Mesendoderm (in vitro differentiated cells): ENCODE results near the gene PPP2R5E.
A peak's percentile ranks its signal among the peaks of the same experiment; 100 is the strongest.

Experiments
- DNase-seq: peaks from one replicate; pipeline ENCODE4 v3.0.0; 2013
- H2AK5ac ChIP-seq: 2 replicates; pipeline ENCODE4 v1.6.1; 2013; ENCODE audit warnings: low read length, inconsistent platforms
- H2BK120ac ChIP-seq: 2 replicates; pipeline ENCODE4 v1.6.1; 2013; ENCODE audit warnings: low read depth, mild to moderate bottlenecking, low read length, moderate library complexity, mixed read lengths
- H2BK15ac ChIP-seq: replicated peaks from 2 replicates; pipeline ENCODE4 v1.6.1; 2013; ENCODE audit warnings: low read depth, mild to moderate bottlenecking, moderate library complexity
- H2BK5ac ChIP-seq: 2 replicates; pipeline ENCODE4 v1.6.1; 2013; ENCODE audit warnings: low read length, inconsistent platforms
- H3K18ac ChIP-seq: 2 replicates; pipeline ENCODE4 v1.6.1; 2013; ENCODE audit warnings: mild to moderate bottlenecking, low read length, mixed read lengths
- H3K23ac ChIP-seq: one replicate; pipeline ENCODE4 v1.6.1; 2013; ENCODE audit warnings: low read length
- H3K27ac ChIP-seq: 2 replicates; pipeline ENCODE4 v1.5.1; 2013; ENCODE audit warnings: low read depth, mild to moderate bottlenecking, inconsistent platforms, low read length, moderate library complexity
- H3K27me3 ChIP-seq: 2 replicates; pipeline ENCODE4 v1.6.1; 2013; ENCODE audit warnings: low read length, control low read depth, mild to moderate bottlenecking, inconsistent platforms; ENCODE audit not compliant: insufficient read depth, poor library complexity
- H3K36me3 ChIP-seq: 2 replicates; pipeline ENCODE4 v1.6.1; 2013; ENCODE audit warnings: low read length, inconsistent platforms; ENCODE audit not compliant: control insufficient read depth, insufficient read depth
- H3K4ac ChIP-seq: one replicate; pipeline ENCODE4 v1.6.1; 2013; ENCODE audit warnings: low read depth, mild to moderate bottlenecking, low read length, moderate library complexity
- H3K4me1 ChIP-seq: 2 replicates; pipeline ENCODE4 v1.6.1; 2013; ENCODE audit warnings: low read depth, low read length, inconsistent platforms; ENCODE audit not compliant: control insufficient read depth
- H3K4me2 ChIP-seq: 2 replicates; pipeline ENCODE4 v1.6.1; 2013; ENCODE audit warnings: low read length
- H3K4me3 ChIP-seq: 2 replicates; pipeline ENCODE4 v1.5.1; 2013; ENCODE audit warnings: mild to moderate bottlenecking, low read length
- H3K56ac ChIP-seq: one replicate; pipeline ENCODE4 v1.6.1; 2013; ENCODE audit warnings: low read length
- H3K79me1 ChIP-seq: 2 replicates; pipeline ENCODE4 v1.6.1; 2013; ENCODE audit warnings: low read length, inconsistent platforms
- H3K79me2 ChIP-seq: 2 replicates; pipeline ENCODE4 v1.6.1; 2013; ENCODE audit warnings: mild to moderate bottlenecking, low read length; ENCODE audit not compliant: control insufficient read depth, insufficient read depth
- H3K9ac ChIP-seq: 2 replicates; pipeline ENCODE4 v1.6.1; 2013; ENCODE audit warnings: low read length, inconsistent platforms
- H4K5ac ChIP-seq: one replicate; pipeline ENCODE4 v1.6.1; 2013; ENCODE audit warnings: low read length
- H4K8ac ChIP-seq: one replicate; pipeline ENCODE4 v1.6.1; 2013; ENCODE audit warnings: low read depth, mild to moderate bottlenecking, control low read depth, low read length, moderate library complexity
- WGBS: extraction: QIAGEN DNeasy Blood & Tissue Kit; methylation state at CpG from one replicate; pipeline ENCODE4 v1.1.7; 2013; ENCODE audit warnings: low lambda C conversion rate, missing lambda C conversion rate; ENCODE audit not compliant: insufficient coverage; ENCODE audit errors: extremely low coverage; 5-methylcytosine and 5-hydroxymethylcytosine counted together

PPP2R5E gene

DNA sequence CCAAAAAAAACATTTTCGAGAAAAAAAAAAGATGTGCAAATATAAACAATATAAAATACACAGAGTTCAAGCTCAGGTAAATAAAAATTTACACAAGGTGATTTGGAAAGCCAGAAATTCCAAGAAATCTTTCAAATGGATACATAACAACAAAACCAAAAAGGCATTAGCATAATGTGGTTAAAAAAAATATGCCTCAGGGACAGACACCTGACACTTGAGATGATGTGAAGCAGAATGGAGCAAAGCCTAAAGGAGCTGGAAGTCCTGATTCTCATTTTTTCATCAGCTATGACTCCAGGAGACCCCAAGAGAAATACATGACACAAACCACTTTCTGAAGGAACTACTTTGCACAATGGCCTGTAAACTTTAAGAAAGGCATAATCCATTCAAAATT is 98.6 kb downstream of the PPP2R5E start:
- H2BK120ac ChIP-seq: no peak overlapping the region
- H3K79me2 ChIP-seq: peaks cover 19% of the 10 kb centered on the region
- WGBS: no CpG with 5 or more reads among the region's 1 CpG
- H3K56ac ChIP-seq: no peak overlapping the region
- H2AK5ac ChIP-seq: no peak overlapping the region
- no peak overlapping the region for H3K4me2 ChIP-seq
- no peak overlapping the region for H3K18ac ChIP-seq
- no peak for DNase-seq
- H3K4me1 ChIP-seq: no peaks in the 10 kb centered on the region
- no peak overlapping the region for H2BK15ac ChIP-seq
- no peak overlapping the region for H3K27ac ChIP-seq
- H3K23ac ChIP-seq: no peak overlapping the region
- no peak overlapping the region for H2BK5ac ChIP-seq
- no peak overlapping the region for H3K9ac ChIP-seq
- no peak overlapping the region for H4K8ac ChIP-seq
- H4K5ac ChIP-seq: no peak overlapping the region
- H3K36me3 ChIP-seq: no peaks in the 10 kb centered on the region
- peaks cover 28% of the 10 kb centered on the region for H3K79me1 ChIP-seq
- H3K27me3 ChIP-seq: no peaks in the 10 kb centered on the region
- no peak overlapping the region for H3K4me3 ChIP-seq
- no peak overlapping the region for H3K4ac ChIP-seq

DNA sequence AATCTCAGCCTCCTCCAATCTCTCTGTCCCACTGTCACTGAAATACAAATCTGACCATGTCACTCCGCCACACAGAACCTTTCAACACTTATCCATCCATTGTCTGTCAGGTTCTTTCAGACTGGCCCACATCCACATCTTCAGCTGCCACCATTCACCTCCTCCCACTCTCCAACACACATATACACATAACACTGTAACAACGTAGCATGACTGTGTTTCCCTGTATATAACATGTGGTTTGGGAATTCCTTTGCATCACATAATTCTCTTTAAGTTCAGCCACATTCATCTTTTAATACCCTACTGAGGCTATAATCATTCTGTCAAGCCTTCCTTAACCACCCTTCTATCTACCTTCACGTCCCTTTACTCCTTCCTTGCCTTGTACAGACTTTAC is 99.2 kb downstream of the PPP2R5E start:
- Histone ChIP-seq H3K18ac (no peak overlapping the region), H2BK5ac (no peak overlapping the region), H3K4me2 (no peak overlapping the region), H3K9ac (no peak overlapping the region), H3K4ac (no peak overlapping the region), H2BK120ac (no peak overlapping the region), H3K36me3 (no peaks in the 10 kb centered on the region), H3K27ac (no peak overlapping the region), H3K79me2 (peaks cover 20% of the 10 kb centered on the region), H3K4me3 (no peak overlapping the region), H2AK5ac (no peak overlapping the region), H3K4me1 (no peaks in the 10 kb centered on the region), H4K5ac (no peak overlapping the region), H2BK15ac (no peak overlapping the region), H4K8ac (no peak overlapping the region), H3K79me1 (peaks cover 26% of the 10 kb centered on the region), H3K27me3 (no peaks in the 10 kb centered on the region), H3K23ac (no peak overlapping the region), H3K56ac (no peak overlapping the region)
- WGBS: 100% methylated on average over 1 of the region's 3 CpGs
- no peak for DNase-seq

DNA sequence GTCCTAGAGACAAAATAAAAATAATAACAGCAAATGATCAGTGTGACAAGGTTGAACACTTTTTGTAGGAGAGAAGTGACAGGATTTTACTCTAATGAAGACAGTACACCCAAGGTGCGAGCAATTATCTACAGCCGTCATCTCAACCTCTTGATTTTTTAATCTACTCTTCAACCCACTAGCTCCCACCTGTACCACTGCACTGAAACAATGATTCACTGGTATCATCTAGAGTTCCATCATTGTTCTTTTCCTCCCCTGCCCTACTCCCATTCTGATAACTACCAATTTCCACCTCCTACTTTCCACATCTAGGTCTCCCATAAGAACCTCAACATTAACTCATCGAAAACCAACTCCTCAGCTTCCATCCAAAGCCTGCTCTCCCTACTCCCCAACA is 99.8 kb downstream of the PPP2R5E start:
- Histone ChIP-seq H3K4me3 (no peak overlapping the region), H3K18ac (no peak overlapping the region), H2AK5ac (no peak overlapping the region), H3K4ac (no peak overlapping the region), H3K9ac (no peak overlapping the region), H3K4me1 (no peaks in the 10 kb centered on the region), H2BK120ac (no peak overlapping the region), H4K8ac (no peak overlapping the region), H3K79me1 (peaks cover 26% of the 10 kb centered on the region), H3K79me2 (peaks cover 20% of the 10 kb centered on the region), H3K36me3 (no peaks in the 10 kb centered on the region), H3K27ac (no peak overlapping the region), H3K27me3 (no peaks in the 10 kb centered on the region), H3K23ac (peak overlapping the region; percentile 19), H4K5ac (no peak overlapping the region), H2BK15ac (no peak overlapping the region), H3K4me2 (no peak overlapping the region), H3K56ac (no peak overlapping the region), H2BK5ac (no peak overlapping the region)
- DNase-seq: no peak
- WGBS: 100% methylated on average over 1 of the region's 3 CpGs

DNA sequence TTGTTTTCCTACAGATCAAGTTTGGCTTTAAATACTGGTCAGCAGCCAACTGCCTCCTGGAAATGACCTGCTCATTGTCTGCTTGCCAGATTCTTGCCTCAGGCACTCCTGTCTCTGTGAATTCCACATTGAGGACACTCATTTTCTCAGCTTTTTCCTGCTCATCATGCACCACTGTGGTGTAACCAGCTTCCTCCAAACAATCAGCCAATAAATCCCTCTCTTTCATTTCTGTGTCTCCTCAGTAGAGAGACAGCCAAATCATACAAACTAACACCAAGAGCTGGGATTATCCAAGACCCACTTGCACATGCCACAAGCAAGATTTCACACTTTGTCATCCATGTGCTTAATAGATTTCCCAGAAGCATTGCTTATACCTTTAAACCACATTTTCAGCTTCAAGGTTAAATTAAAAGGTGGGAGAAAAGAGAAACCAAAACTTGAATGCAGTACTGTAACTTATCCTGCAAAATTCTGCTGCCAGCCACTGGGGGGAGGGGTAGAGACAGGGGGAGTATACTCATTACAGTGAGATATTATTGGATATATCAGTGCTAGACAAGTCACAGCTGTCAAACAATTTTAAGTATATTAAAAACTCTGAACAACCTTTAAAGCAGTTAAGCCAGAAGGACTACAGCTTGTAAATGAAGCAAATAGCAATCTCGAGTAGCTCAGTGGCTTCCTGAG is 105.0 kb downstream of the PPP2R5E start:
- no peaks in the 10 kb centered on the region for H3K36me3 ChIP-seq
- H3K4ac ChIP-seq: no peak overlapping the region
- no peak overlapping the region for H3K4me3 ChIP-seq
- H3K4me1 ChIP-seq: peaks cover 5% of the 10 kb centered on the region
- no peak overlapping the region for H2BK5ac ChIP-seq
- H2AK5ac ChIP-seq: no peak overlapping the region
- H3K56ac ChIP-seq: peak overlapping the region; percentile 11
- no peak overlapping the region for H3K23ac ChIP-seq
- H3K18ac ChIP-seq: no peak overlapping the region
- H3K79me1 ChIP-seq: peaks cover 23% of the 10 kb centered on the region
- no peak overlapping the region for H3K4me2 ChIP-seq
- no peak overlapping the region for H4K5ac ChIP-seq
- H2BK15ac ChIP-seq: no peak overlapping the region
- H2BK120ac ChIP-seq: no peak overlapping the region
- H3K79me2 ChIP-seq: peaks cover 35% of the 10 kb centered on the region
- H3K27me3 ChIP-seq: no peaks in the 10 kb centered on the region
- H3K9ac ChIP-seq: no peak overlapping the region
- no peak overlapping the region for H4K8ac ChIP-seq
- DNase-seq: peak; percentile 90
- peak overlapping the region; percentile 61 for H3K27ac ChIP-seq
- WGBS: no CpG with 5 or more reads among the region's 1 CpG

DNA sequence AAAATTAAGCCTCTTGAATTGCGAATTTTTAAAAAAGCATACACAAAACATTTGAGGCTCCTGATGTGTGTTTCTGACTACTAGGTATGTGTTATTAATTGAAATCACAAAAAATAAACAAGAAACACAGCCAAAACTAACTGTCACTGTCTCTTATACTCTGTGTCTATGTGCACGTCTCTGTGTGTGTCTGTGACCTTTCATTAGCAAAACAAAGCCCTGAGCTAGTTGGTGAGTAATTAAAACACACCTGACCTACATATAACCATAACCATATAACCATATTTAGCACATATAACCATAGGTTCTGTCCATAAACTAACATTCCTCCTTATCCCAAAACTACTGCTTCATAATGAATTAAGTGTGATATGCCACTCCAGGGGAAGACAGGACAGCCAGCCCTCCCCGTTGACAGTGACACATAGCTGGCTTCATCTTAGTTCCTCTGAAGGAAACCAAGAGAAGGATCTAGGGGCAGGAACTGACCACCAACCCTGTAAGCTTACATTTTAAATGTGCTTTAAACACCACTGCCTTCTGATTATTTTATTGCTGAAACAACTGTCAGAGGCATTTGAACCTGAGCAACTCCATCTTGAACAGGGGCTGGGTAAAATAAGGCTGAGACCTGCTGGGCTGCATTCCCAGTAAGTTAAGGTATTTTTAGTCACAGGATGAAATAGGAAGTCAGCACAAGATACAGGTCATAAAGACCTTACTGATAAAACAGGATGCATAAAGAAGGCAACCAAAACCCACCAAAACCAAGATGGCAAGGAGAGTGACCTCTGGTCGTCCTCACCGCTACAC is 106.7 kb downstream of the PPP2R5E start:
- peaks cover 5% of the 10 kb centered on the region for H3K4me1 ChIP-seq
- no peak overlapping the region for H3K27ac ChIP-seq
- no peak overlapping the region for H3K4me3 ChIP-seq
- no peak overlapping the region for H4K8ac ChIP-seq
- H3K79me1 ChIP-seq: peaks cover 22% of the 10 kb centered on the region
- no peak overlapping the region for H2BK120ac ChIP-seq
- H3K36me3 ChIP-seq: no peaks in the 10 kb centered on the region
- no peak overlapping the region for H2BK5ac ChIP-seq
- H3K56ac ChIP-seq: no peak overlapping the region
- no peak overlapping the region for H2BK15ac ChIP-seq
- peaks cover 35% of the 10 kb centered on the region for H3K79me2 ChIP-seq
- H3K23ac ChIP-seq: no peak overlapping the region
- no peak for DNase-seq
- H2AK5ac ChIP-seq: no peak overlapping the region
- no peak overlapping the region for H3K4ac ChIP-seq
- no peak overlapping the region for H3K9ac ChIP-seq
- no CpG with 5 or more reads among the region's 5 CpGs for WGBS
- no peak overlapping the region for H3K4me2 ChIP-seq
- no peak overlapping the region for H3K18ac ChIP-seq
- no peak overlapping the region for H4K5ac ChIP-seq
- H3K27me3 ChIP-seq: no peaks in the 10 kb centered on the region
